T follicular helper cell (primary cell): ENCODE measurements around the gene CRB2.
"Not testable (repeated sequence)": the region's sequence is repeated elsewhere in the genome, so short reads cannot be mapped to it uniquely, and the experiment has no call there.

Source experiments
- DNase-seq: peaks from one replicate; pipeline ENCODE4 v3.0.0-alpha.2; 2020; ENCODE audit warnings: low read depth

Gene CRB2

GRCh38 chr9:123382653-123383511 lies 26.9 kb downstream of the CRB2 start:
- no peak for DNase-seq

GRCh38 chr9:123383512-123384170 lies 27.6 kb downstream of the CRB2 start:
- no peak for DNase-seq

- DNase-seq = no peak
These were observed 31.7 kb downstream of the CRB2 start for GRCh38 chr9:123387686-123388085.

- no peak for DNase-seq
These were observed 33.1 kb downstream of the CRB2 start for GRCh38 chr9:123389070-123389469.

- DNase-seq = no peak
These were observed 33.7 kb downstream of the CRB2 start for GRCh38 chr9:123389698-123390097.

GRCh38 chr9:123390337-123391135 lies 34.5 kb downstream of the CRB2 start:
- no peak for DNase-seq

- DNase-seq = no peak
These were observed 35.2 kb downstream of the CRB2 start for GRCh38 chr9:123391233-123391632.

- DNase-seq = no peak
These were observed 35.9 kb downstream of the CRB2 start for GRCh38 chr9:123391946-123392345.

GRCh38 chr9:123392802-123393201 lies 36.8 kb downstream of the CRB2 start:
- no peak for DNase-seq

GRCh38 chr9:123394291-123395235 lies 38.6 kb downstream of the CRB2 start:
- no peak for DNase-seq

GRCh38 chr9:123395276-123395688 lies 39.3 kb downstream of the CRB2 start:
- no peak for DNase-seq

- no peak for DNase-seq
These were observed 39.9 kb downstream of the CRB2 start for GRCh38 chr9:123395689-123396511.

- no peak for DNase-seq
These were observed 42.0 kb downstream of the CRB2 start for GRCh38 chr9:123397975-123398374.

- not testable (repeated sequence) for DNase-seq
These were observed 42.9 kb downstream of the CRB2 start for GRCh38 chr9:123398938-123399337.

- no peak for DNase-seq
These were observed 43.9 kb downstream of the CRB2 start for GRCh38 chr9:123399803-123400378.

- DNase-seq = no peak
These were observed 45.0 kb downstream of the CRB2 start for GRCh38 chr9:123400926-123401503.

GRCh38 chr9:123401879-123402513 lies 46.0 kb downstream of the CRB2 start:
- no peak for DNase-seq

GRCh38 chr9:123402981-123403509 lies 47.0 kb downstream of the CRB2 start:
- no peak for DNase-seq

GRCh38 chr9:123406016-123406415 lies 50.0 kb downstream of the CRB2 start:
- DNase-seq = no peak
